ENCODE results near the gene PPP1R13B.

The PPP1R13B gene

GRCh38 chr14:103690332-103690731, 157.0 kb downstream of the PPP1R13B start:
- in situ Hi-C loops (cut with HindIII; ENCODE audit: low sequenced_read_pairs), result no loop called here

DNA sequence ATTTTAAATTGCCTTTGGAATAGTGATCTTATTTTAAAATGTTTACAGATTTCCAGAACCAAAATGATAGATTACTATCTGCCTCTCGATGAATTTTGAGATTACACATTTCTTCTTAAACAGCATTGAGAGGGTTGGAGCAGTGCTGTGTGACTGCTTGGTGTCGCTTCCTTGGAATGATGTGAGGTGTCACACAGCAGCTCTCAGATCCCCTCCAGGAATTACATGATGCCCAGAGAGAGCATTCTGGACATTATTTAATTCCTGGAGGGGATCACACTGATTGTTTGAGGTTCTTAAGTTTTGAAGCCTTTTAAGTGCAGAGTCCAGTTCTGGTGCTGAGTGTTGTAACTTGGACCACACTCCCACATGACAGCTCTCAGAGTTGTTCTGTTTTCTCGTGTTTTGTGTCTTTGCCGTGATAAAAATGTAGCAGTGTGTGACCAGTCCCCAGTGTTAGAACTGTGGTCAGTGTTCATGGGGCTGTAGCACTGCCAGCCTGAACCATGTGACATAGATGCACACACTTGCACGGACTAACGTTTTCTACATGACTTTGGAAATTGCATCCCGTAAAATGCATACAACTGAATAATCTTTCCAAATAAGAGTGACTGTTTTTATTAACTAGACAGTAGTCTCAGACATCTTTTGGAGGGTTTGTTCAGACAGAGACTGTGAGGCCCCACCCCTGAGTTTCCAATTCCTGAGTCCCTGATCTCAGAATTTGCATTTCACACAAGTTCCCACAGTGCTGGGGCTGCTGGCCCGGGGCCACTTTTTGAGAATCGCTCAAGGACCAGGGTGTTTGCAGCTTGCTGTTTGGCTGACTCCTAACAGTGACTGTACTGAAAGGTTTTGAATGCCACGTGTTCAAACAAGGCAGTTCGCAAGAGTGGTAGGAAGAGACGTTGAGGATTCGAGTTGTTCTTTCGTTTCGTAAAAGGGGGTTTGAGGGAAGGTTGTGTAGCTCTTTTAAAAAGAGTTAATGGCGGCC, 158.2 kb downstream of the PPP1R13B start:
- in situ Hi-C loops (cut with HindIII; ENCODE audit: low sequenced_read_pairs), result no loop called here

- in situ Hi-C loops (cut with HindIII; ENCODE audit: low sequenced_read_pairs), result no loop called here
Measured at GRCh38 chr14:103688441-103688840, 158.9 kb downstream of the PPP1R13B start.

DNA sequence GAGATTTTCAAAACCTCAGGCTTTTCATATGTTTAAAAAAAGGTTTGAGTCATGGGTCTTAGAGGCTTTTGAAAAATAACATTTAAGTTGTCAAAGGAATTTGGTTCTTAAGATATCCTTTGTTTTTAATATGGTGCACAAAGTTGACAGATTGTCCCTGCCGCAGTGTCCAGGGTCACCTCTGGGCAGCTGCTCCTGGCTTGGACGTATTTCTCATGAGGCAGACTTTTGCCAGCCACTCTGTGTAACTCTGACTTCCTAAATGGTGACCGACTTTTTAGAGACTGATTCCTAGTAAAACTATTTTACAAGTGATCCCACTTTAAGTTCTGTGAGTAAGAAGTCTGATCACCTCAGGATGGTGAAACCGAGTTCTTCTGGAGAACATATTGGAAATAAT, 159.7 kb downstream of the PPP1R13B start:
- in situ Hi-C loops (cut with HindIII; ENCODE audit: low sequenced_read_pairs), result no loop called here

DNA sequence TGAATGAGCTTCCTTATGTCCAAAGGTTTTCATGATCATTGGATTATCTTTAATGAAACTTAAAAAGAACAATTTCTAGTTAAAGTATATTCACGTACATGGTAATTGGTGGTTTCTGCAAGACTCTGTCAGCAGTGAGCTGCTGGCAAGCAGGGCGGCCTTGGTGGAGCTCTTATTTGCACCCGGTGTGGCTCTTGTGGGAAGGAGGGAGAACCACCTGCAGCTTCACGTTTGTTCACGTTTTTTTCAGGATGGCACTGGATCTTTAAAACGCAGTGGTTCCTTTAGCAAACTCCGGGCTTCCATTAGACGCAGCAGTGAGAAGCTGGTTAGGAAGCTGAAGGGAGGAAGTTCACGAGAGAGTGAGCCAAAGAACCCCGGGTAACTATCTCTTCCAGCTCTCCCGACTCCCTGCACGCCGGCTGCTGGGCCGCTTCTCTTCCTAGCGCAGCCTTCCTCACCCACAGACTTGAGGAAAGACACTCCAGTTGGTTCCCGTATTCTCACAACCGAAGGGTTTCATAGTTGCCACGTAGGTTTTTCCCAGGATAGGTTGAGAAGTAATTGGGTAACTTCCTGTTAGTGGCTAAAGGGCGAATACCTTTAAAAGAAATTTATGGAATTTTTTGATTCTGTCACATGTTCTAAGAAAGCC, 160.4 kb downstream of the PPP1R13B start:
- in situ Hi-C loops (cut with HindIII; ENCODE audit: low sequenced_read_pairs), result no loop called here

DNA sequence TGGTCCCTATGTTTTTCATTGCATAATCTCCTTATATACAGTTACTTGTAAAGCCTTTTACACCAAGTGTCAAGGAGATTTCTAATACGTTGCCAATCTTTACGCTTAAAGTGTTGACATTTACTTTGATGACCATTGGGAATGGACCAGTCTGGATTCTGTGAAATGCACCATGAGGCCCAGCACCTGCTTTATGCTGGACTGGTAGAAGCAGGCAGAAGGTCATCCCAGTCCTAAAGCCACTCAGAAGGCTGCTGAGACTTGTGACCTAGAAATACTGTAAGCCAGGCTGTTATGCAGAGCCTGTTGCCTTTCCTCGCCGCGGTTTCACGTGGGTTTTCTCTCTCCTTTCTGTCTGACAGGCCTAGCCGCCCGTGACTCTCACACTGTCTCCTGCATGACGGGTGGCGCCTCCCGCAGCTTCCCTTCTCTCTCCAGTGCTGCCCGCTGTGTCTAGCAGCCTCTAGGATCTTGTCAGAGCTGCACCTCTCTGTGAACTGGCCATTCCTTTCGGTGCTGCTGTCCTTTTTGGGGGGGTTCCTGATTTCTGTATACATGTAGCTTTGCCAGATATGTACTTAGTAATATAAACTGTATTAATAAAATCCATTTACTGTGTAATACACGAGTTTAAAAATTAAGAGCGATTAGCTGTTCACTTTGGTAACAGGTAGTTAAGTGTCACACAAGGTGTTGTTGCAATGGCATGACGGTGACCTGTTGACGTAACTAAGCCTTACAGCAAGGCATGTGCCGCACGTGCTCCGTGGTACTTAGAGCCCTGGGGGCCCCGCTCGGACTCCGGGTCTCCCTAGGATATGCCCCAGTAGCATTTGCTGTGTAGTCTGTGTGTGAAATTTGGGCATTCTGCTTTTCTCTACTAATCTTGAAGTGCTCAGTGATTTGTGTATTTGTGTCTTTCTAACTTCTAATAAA, 161.8 kb downstream of the PPP1R13B start:
- in situ Hi-C loops (cut with HindIII; ENCODE audit: low sequenced_read_pairs), result no loop called here

GRCh38 chr14:103684871-103685270, 162.5 kb downstream of the PPP1R13B start:
- in situ Hi-C loops (cut with HindIII; ENCODE audit: low sequenced_read_pairs), result no loop called here

DNA sequence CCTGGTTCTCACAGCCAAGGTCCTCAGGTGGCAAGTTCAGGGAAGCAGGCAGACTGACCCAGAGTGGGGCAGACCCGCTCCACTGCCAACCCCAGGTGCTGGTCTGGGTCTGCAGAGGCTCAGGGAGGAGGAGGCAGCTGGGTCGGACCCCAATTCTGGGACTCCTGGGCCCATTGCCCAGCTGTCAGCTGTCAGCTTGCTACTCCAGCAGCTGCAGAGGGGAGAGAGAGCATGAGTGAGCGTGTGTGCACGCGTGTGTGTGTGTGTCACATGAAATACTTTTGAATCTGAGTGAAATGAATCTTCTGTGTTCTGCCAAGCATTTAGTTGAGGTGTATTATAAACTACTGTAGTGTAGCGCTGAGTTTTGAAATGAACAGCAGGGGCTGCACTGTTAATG, 162.9 kb downstream of the PPP1R13B start:
- in situ Hi-C loops (cut with HindIII; ENCODE audit: low sequenced_read_pairs), result no loop called here
